GM12801 (cell line): ENCODE results near the gene OR1K1.

Experiments used
- TF ChIP-seq, protein P1 (sequence below): IDR thresholded peaks from one replicate; pipeline ENCODE4 v1.5.1; 2011; ENCODE audit warnings: control low read depth; ENCODE audit not compliant: insufficient read length; ENCODE audit errors: extremely low read depth

Gene OR1K1

GRCh38 chr9:122781671-122782070, 18.3 kb upstream of the OR1K1 start:
- TF ChIP-seq, protein P1, sequence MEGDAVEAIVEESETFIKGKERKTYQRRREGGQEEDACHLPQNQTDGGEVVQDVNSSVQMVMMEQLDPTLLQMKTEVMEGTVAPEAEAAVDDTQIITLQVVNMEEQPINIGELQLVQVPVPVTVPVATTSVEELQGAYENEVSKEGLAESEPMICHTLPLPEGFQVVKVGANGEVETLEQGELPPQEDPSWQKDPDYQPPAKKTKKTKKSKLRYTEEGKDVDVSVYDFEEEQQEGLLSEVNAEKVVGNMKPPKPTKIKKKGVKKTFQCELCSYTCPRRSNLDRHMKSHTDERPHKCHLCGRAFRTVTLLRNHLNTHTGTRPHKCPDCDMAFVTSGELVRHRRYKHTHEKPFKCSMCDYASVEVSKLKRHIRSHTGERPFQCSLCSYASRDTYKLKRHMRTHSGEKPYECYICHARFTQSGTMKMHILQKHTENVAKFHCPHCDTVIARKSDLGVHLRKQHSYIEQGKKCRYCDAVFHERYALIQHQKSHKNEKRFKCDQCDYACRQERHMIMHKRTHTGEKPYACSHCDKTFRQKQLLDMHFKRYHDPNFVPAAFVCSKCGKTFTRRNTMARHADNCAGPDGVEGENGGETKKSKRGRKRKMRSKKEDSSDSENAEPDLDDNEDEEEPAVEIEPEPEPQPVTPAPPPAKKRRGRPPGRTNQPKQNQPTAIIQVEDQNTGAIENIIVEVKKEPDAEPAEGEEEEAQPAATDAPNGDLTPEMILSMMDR = no peak

DNA sequence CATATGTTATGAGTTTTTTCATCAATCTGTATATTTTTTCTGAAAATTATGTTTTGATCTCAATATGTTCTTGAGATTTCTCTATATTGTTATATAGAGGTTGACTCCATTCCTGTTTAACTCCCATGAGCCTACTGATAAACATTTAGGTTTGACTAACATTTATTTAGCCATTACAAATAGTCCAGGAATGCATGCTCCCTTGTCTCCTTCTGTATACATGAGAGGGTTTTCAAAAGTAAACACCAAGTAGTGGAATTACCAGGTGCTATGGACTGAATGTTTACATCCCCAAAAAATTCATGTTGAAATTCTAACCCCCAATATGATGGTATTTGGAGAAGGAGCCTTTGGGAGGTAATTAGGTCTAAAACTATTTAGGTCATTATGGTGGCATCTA, 14.7 kb upstream of the OR1K1 start:
- TF ChIP-seq, protein P1 = no peak

DNA sequence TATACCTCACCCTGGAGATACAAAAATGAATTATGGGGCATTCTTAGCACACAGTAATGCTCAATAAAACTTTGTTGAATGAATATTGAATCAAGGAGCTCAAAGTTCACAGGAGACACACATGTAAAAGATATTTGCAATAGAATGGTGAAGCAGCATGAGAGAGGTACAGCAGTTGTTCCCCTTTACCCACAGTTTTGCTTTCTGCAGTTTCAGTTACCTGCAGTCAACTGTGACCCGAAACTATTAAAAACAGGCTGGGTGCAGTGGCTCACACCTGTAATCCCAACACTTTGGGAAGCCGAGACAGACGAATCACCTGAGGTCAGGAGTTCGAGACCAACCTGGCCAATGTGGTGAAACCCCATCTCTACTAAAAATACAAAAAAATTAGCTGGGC, 13.6 kb upstream of the OR1K1 start:
- TF ChIP-seq, protein P1 = no peak

GRCh38 chr9:122788831-122789230, 11.1 kb upstream of the OR1K1 start, which contains the start of gene OR5C1:
TSS of gene OR5C1 (plus strand) at chr9:122788933. CDS start at chr9:122788933, 0 bp downstream.
- TF ChIP-seq, protein P1 = no peak

DNA sequence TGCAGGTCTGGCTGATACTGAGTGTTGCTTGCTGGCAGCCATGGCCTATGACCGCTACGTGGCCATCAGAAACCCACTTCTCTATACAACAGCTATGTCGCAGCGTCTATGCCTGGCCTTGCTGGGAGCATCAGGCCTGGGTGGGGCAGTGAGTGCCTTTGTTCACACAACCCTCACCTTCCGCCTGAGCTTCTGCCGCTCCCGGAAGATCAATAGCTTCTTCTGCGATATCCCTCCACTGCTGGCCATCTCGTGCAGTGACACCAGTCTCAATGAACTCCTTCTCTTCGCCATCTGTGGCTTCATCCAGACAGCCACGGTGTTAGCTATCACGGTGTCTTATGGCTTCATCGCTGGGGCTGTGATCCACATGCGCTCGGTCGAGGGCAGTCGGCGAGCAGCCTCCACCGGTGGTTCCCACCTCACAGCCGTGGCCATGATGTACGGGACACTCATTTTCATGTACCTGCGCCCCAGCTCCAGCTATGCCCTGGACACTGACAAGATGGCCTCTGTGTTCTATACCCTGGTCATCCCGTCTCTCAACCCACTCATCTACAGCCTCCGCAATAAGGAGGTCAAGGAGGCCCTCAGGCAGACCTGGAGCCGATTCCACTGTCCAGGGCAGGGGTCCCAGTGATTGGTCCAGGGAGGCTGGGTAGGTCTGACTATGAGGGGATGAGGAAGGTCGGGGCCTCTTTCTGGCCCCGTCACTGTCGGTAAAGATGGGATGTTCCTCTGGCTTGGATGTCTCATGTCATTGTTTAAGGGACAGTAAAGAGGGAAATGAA, 10.5 kb upstream of the OR1K1 start:
- TF ChIP-seq, protein P1 = no peak

GRCh38 chr9:122791872-122792669, 7.9 kb upstream of the OR1K1 start:
- TF ChIP-seq, protein P1 = no peak

- TF ChIP-seq, protein P1 = no peak
Measured at GRCh38 chr9:122797316-122798063, 2.4 kb upstream of the OR1K1 start.
